Measurements from ENCODE around the gene SEMA4C.

DNA sequence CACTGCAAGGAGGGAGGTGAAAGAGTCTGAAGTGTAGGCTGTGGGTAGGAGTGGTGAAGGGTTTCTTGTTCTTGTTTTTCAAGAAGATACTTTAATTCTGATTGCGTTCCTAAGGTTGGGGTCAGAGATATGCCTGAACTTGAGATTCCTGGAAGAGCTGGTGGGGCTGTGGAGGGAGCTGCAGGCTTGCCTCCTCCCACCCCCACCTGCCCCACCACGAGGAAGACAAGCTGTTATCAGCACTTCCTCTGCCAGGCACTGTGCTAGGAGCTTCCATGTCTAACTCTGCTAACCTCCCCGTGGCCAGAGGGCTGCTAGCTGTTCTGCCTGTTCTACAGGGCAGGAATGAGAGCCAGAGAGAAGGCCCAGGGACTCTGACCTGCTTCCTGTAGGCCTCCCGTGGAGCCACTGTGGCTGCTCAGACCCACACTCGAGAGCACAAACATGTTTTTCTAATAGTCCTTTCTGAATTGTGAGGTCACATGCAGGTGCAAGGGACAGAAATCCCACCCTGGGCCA, 39.8 kb downstream of the SEMA4C start:
- TF ChIP-seq, protein P1, sequence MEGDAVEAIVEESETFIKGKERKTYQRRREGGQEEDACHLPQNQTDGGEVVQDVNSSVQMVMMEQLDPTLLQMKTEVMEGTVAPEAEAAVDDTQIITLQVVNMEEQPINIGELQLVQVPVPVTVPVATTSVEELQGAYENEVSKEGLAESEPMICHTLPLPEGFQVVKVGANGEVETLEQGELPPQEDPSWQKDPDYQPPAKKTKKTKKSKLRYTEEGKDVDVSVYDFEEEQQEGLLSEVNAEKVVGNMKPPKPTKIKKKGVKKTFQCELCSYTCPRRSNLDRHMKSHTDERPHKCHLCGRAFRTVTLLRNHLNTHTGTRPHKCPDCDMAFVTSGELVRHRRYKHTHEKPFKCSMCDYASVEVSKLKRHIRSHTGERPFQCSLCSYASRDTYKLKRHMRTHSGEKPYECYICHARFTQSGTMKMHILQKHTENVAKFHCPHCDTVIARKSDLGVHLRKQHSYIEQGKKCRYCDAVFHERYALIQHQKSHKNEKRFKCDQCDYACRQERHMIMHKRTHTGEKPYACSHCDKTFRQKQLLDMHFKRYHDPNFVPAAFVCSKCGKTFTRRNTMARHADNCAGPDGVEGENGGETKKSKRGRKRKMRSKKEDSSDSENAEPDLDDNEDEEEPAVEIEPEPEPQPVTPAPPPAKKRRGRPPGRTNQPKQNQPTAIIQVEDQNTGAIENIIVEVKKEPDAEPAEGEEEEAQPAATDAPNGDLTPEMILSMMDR (IDR thresholded peaks at IDR 0.05), result no peak
- no peak for TF ChIP-seq POLR2A (IDR thresholded peaks at IDR 0.05)

Data from testis (tissue), 2 donors.